ENCODE data around the gene RAB36.

RAB36 gene

GRCh38 chr22:23158516-23159290, 13.4 kb downstream of the RAB36 start:
- DNase-seq (ENCODE audit: low spot score), result no peak

GRCh38 chr22:23159291-23159630, 14.0 kb downstream of the RAB36 start:
- DNase-seq (ENCODE audit: low spot score), result no peak

GRCh38 chr22:23161029-23161428, 15.8 kb downstream of the RAB36 start:
- DNase-seq (ENCODE audit: low spot score), result no peak

- DNase-seq (ENCODE audit: low spot score), result no peak
Observed at GRCh38 chr22:23161574-23161973, 16.3 kb downstream of the RAB36 start.

GRCh38 chr22:23163665-23164064, 18.4 kb downstream of the RAB36 start:
- peak; percentile 89 for DNase-seq (ENCODE audit: low spot score)

GRCh38 chr22:23164091-23164490, 18.8 kb downstream of the RAB36 start:
- DNase-seq (ENCODE audit: low spot score), result no peak

GRCh38 chr22:23166042-23166831, 21.0 kb downstream of the RAB36 start:
- DNase-seq (ENCODE audit: low spot score), result no peak

GRCh38 chr22:23166841-23167616, 21.8 kb downstream of the RAB36 start:
- no peak for DNase-seq (ENCODE audit: low spot score)

- no peak for DNase-seq (ENCODE audit: low spot score)
Observed at GRCh38 chr22:23168391-23169042, 23.2 kb downstream of the RAB36 start.

GRCh38 chr22:23169043-23169406, 23.7 kb downstream of the RAB36 start:
- DNase-seq (ENCODE audit: low spot score), result no peak

- no peak for DNase-seq (ENCODE audit: low spot score)
Observed at GRCh38 chr22:23175817-23176644, 30.8 kb downstream of the RAB36 start.

- no peak for DNase-seq (ENCODE audit: low spot score)
Observed at GRCh38 chr22:23176645-23177027, 31.4 kb downstream of the RAB36 start.

- DNase-seq (ENCODE audit: low spot score), result no peak
Observed at GRCh38 chr22:23177197-23177596, 31.9 kb downstream of the RAB36 start.

GRCh38 chr22:23178512-23179254, 33.4 kb downstream of the RAB36 start:
- peak; percentile 84 for DNase-seq (ENCODE audit: low spot score)

- no peak for DNase-seq (ENCODE audit: low spot score)
Observed at GRCh38 chr22:23179381-23180299, 34.4 kb downstream of the RAB36 start.

- DNase-seq (ENCODE audit: low spot score), result peak; percentile 79
Observed at GRCh38 chr22:23180301-23180892, 35.1 kb downstream of the RAB36 start, which contains the start of gene BCR. Gene BCR (plus strand): TSS chr22:23180509. CDS start chr22:23180961, 452 bp downstream.

- no peak for DNase-seq (ENCODE audit: low spot score)
Observed at GRCh38 chr22:23180893-23181720, 35.8 kb downstream of the RAB36 start.

GRCh38 chr22:23181721-23182308, 36.5 kb downstream of the RAB36 start:
- no peak for DNase-seq (ENCODE audit: low spot score)

Data from Ammon's horn (tissue), 1 donor.